ENCODE data around the gene LPIN3.

The LPIN3 gene

GRCh38 chr20:41350408-41350962 lies 9.9 kb downstream of the LPIN3 start:
- DNase-seq: no peak

- no peak for DNase-seq
These were observed 11.5 kb downstream of the LPIN3 start for GRCh38 chr20:41352106-41352505.

- no peak for DNase-seq
These were observed 12.0 kb downstream of the LPIN3 start for GRCh38 chr20:41352666-41353065.

- no peak for DNase-seq
These were observed 12.9 kb downstream of the LPIN3 start for GRCh38 chr20:41353530-41353929.

GRCh38 chr20:41355192-41355591 lies 14.6 kb downstream of the LPIN3 start:
- no peak for DNase-seq

- no peak for DNase-seq
These were observed 15.1 kb downstream of the LPIN3 start for GRCh38 chr20:41355598-41356203.

- no peak for DNase-seq
These were observed 16.3 kb downstream of the LPIN3 start for GRCh38 chr20:41356951-41357350.

GRCh38 chr20:41357424-41358163 lies 17.0 kb downstream of the LPIN3 start:
- DNase-seq: no peak

- DNase-seq: no peak
These were observed 17.6 kb downstream of the LPIN3 start for GRCh38 chr20:41358230-41358629.

- no peak for DNase-seq
These were observed 18.1 kb downstream of the LPIN3 start for GRCh38 chr20:41358717-41359116.

- DNase-seq: no peak
These were observed 19.0 kb downstream of the LPIN3 start for GRCh38 chr20:41359541-41360011.

GRCh38 chr20:41360831-41361756 lies 20.5 kb downstream of the LPIN3 start:
- DNase-seq: no peak

- no peak for DNase-seq
These were observed 21.4 kb downstream of the LPIN3 start for GRCh38 chr20:41361757-41362747.

GRCh38 chr20:41362748-41363140 lies 22.1 kb downstream of the LPIN3 start:
- DNase-seq: no peak

- no peak for DNase-seq
These were observed 23.0 kb downstream of the LPIN3 start for GRCh38 chr20:41363601-41364000.

GRCh38 chr20:41364236-41364855 lies 23.7 kb downstream of the LPIN3 start:
- DNase-seq: no peak

- no peak for DNase-seq
These were observed 24.5 kb downstream of the LPIN3 start for GRCh38 chr20:41364967-41365765.

GRCh38 chr20:41365777-41366545 lies 25.3 kb downstream of the LPIN3 start:
- DNase-seq: peak; percentile 2

- no peak for DNase-seq
These were observed 26.1 kb downstream of the LPIN3 start, which contains the start of gene EMILIN3 for GRCh38 chr20:41366546-41367392. Gene EMILIN3, minus strand, starts transcription at chr20:41366818. Its CDS starts 184 bp downstream, at chr20:41366634.

All from NCI-H774 (cell line).